Endothelial cell of umbilical vein (primary cell): ENCODE data around the gene GPR158. TPM values are rescaled to one million over a fixed set of nuclear protein-coding genes. Genes with fewer than 3 reads are reported as not detected.

Source experiments
- BruUV-seq: library from RNA; stranded (reverse); fragments of 400-500 nt; replicated peaks from 2 replicates; lab custom pipeline; 2021; lab: Mats Ljungman, UMichigan
- CTCF ChIA-PET: fragments of 300-600, 350-600 bp; sonication (Branson Sonifier 250); formaldehyde crosslinking; loops from one replicate; lab custom pipeline; 2021; ENCODE audit warnings: antibody characterized with exemption, inconsistent platforms; lab: Charles Lee
- POLR2A ChIA-PET: fragments of 300-600, 350-600 bp; sonication (Branson Sonifier 250); formaldehyde crosslinking; loops from one replicate; lab custom pipeline; 2021; ENCODE audit warnings: antibody characterized with exemption, inconsistent platforms; lab: Charles Lee
- DNase-seq: peaks from one replicate; pipeline ENCODE4 v3.0.0-alpha.2; 2011; ENCODE audit warnings: low read depth, low spot score
- FAIRE-seq: peaks from 2 replicates; lab custom pipeline; 2011; peaks lifted over from hg19 to GRCh38; lab: Jason Lieb, UNC
- H2AFZ ChIP-seq: 2 replicates; pipeline ENCODE4 v1.6.0; 2012; ENCODE audit warnings: low read depth, low read length, control low read depth, inconsistent platforms
- H3K27ac ChIP-seq: 2 replicates; pipeline ENCODE4 v1.5.1; 2011; ENCODE audit warnings: low read depth, mild to moderate bottlenecking, control low read depth, low read length, moderate library complexity; ENCODE audit not compliant: insufficient read depth
- H3K27me3 ChIP-seq, 2 experiments: 2 replicates each; pipeline versions ENCODE4 v1.6.0 to v1.6.1; 2011; ENCODE audit warnings: low read length in 2 of 2, mixed read lengths in 1 of 2; ENCODE audit not compliant: control insufficient read depth in 2 of 2, insufficient read depth in 2 of 2
- H3K36me3 ChIP-seq, 2 experiments: 2 replicates in 1 of 2; 3 replicates in 1 of 2; pipeline ENCODE4 v1.5.1; 2011; ENCODE audit warnings: low read length in 2 of 2, mild to moderate bottlenecking in 1 of 2, moderate library complexity in 1 of 2; ENCODE audit not compliant: control insufficient read depth in 2 of 2, insufficient read depth in 2 of 2; ENCODE audit errors: extremely low read depth in 1 of 2
- H3K4me1 ChIP-seq: 3 replicates; pipeline ENCODE4 v1.5.1; 2011; ENCODE audit warnings: mild to moderate bottlenecking, low read length; ENCODE audit not compliant: control insufficient read depth, insufficient read depth; ENCODE audit errors: extremely low read depth
- H3K4me2 ChIP-seq: 2 replicates; pipeline ENCODE4 v1.6.1; 2011; ENCODE audit warnings: low read length, control low read depth, mixed read lengths; ENCODE audit not compliant: insufficient read depth
- H3K4me3 ChIP-seq, 3 experiments: fragments of 200-600 bp in 1 of 3; sonication (generic), shearing (Covaris generic) in 1 of 3; replicated peaks in 1 of 3; 2 replicates each; pipeline ENCODE4 v1.5.1; 2011 to 2016; ENCODE audit warnings: control low read depth in 3 of 3, low read length in 3 of 3, mild to moderate bottlenecking in 2 of 3, inconsistent platforms in 1 of 3, low read depth in 1 of 3, moderate library complexity in 1 of 3; ENCODE audit not compliant: insufficient read depth in 1 of 3
- H3K79me2 ChIP-seq: 2 replicates; pipeline ENCODE4 v1.6.0; 2012; ENCODE audit warnings: low read length, inconsistent platforms; ENCODE audit not compliant: control insufficient read depth, insufficient read depth
- H3K9ac ChIP-seq: replicated peaks from 2 replicates; pipeline ENCODE3; 2011; ENCODE audit warnings: low read length, control low read depth; ENCODE audit not compliant: insufficient read depth; ENCODE audit errors: extremely low read depth
- H3K9me1 ChIP-seq: replicated peaks from 3 replicates; pipeline ENCODE4 v1.6.0; 2011; ENCODE audit warnings: mild to moderate bottlenecking, low read length; ENCODE audit not compliant: control insufficient read depth, insufficient read depth; ENCODE audit errors: extremely low read depth
- H3K9me3 ChIP-seq: replicated peaks from 2 replicates; pipeline ENCODE4 v1.5.1; 2012; ENCODE audit warnings: low read length, inconsistent platforms; ENCODE audit not compliant: control insufficient read depth, insufficient read depth
- H4K20me1 ChIP-seq: replicated peaks from 2 replicates; pipeline ENCODE3; 2011; ENCODE audit warnings: mild to moderate bottlenecking, low read length; ENCODE audit not compliant: control insufficient read depth, insufficient read depth; ENCODE audit errors: extremely low read depth
- CTCF ChIP-seq, 2 donors: IDR thresholded peaks; 1 replicate in 1 of 2; 2 replicates in 1 of 2; pipeline ENCODE4 v1.5.1; 2011; ENCODE audit warnings: low read length in 2 of 2, mild to moderate bottlenecking in 2 of 2, moderate library complexity in 2 of 2, control low read depth in 1 of 2, inconsistent platforms in 1 of 2, low read depth in 1 of 2; ENCODE audit not compliant: insufficient read depth in 1 of 2; ENCODE audit errors: extremely low read depth in 1 of 2
- FOS ChIP-seq: IDR thresholded peaks from 2 replicates; pipeline ENCODE4 v1.6.1; 2011; ENCODE audit warnings: mild to moderate bottlenecking, low read length, moderate library complexity, borderline replicate concordance; ENCODE audit not compliant: insufficient read depth
- POLR2A ChIP-seq: IDR thresholded peaks from 2 replicates; pipeline ENCODE4 v1.6.1; 2012; ENCODE audit warnings: low read depth, mild to moderate bottlenecking, control low read depth, low read length
- dilution Hi-C: fragments of 300-500 bp; cut with MboI; formaldehyde crosslinking; loops from one replicate; pipeline ENCODE4 v1.15.0; 2019; ENCODE audit warnings: low sequenced_read_pairs; ENCODE audit not compliant: extremely low pct_ligation_motif_present
- intact Hi-C: fragments of 100-400 bp; cut with micrococcal nuclease; formaldehyde crosslinking; loops from one replicate; pipeline ENCODE4 v1.10.0; 2022
- polyA plus RNA-seq, 4 experiments: library from polyadenylated mRNA; depleted of rRNA in 3 of 4; stranded (reverse) in 3 of 4; unstranded in 1 of 4; fragments of >200 nt; gene quantifications; 2 replicates each; pipeline versions ENCODE4 v1.2.1 to v1.2.3, GENCODE V29; 2011 to 2012; ENCODE audit warnings: missing spikeins in 1 of 4
- total RNA-seq: library from RNA; stranded (reverse); gene quantifications from 2 replicates; pipeline ENCODE4 v1.2.3, GENCODE V29; 2021

Gene GPR158
- total and polyA plus RNA-seq, 2 donors (not counting 3 experiments of a cell fraction or from before 2014, with no cell fraction given), result not detected

GRCh38 chr10:25604591-25604990 is 429.8 kb downstream of the GPR158 start:
- no peak for TF ChIP-seq POLR2A
- Histone ChIP-seq H3K79me2 (no peaks in the 10 kb centered on the region), H3K27me3 (no peaks in the 10 kb centered on the region), H3K9me3 (no peaks in the 10 kb centered on the region), H3K4me1 (no peaks in the 10 kb centered on the region), H2AFZ (no peak overlapping the region), H3K9ac (no peak overlapping the region), H3K4me3 (no peak overlapping the region), H4K20me1 (no peaks in the 10 kb centered on the region), H3K36me3 (no peaks in the 10 kb centered on the region), H3K9me1 (no peaks in the 10 kb centered on the region), H3K4me2 (no peak overlapping the region), H3K27ac (no peak overlapping the region)
- intact Hi-C loops (no loop called here), dilution Hi-C loops (no loop called here)
- DNase-seq (no peak), FAIRE-seq (no peak)
- CTCF ChIA-PET, result no interaction called here
- no TSS peak for BruUV-seq
- POLR2A ChIA-PET, result no interaction called here

GRCh38 chr10:25614652-25615051 is 439.9 kb downstream of the GPR158 start:
- Histone ChIP-seq H2AFZ (no peak overlapping the region), H3K79me2 (no peaks in the 10 kb centered on the region), H4K20me1 (no peaks in the 10 kb centered on the region), H3K4me3 (no peak overlapping the region), H3K27me3 (no peaks in the 10 kb centered on the region), H3K9me1 (no peaks in the 10 kb centered on the region), H3K4me2 (no peak overlapping the region), H3K27ac (no peak overlapping the region), H3K4me1 (no peaks in the 10 kb centered on the region), H3K36me3 (no peaks in the 10 kb centered on the region), H3K9me3 (no peaks in the 10 kb centered on the region), H3K9ac (no peak overlapping the region)
- no peak for DNase-seq
- intact Hi-C loops (no loop called here), dilution Hi-C loops (no loop called here)
- POLR2A ChIA-PET, result no interaction called here
- TF ChIP-seq FOS (no peak), CTCF (IDR thresholded peaks at IDR 0.05; ENCODE audit: extremely low read depth in 1 of 2, insufficient read depth in 1 of 2, low read depth in 1 of 2, low read length in 2 of 2) (no peak)
- FAIRE-seq, result no peak
- CTCF ChIA-PET, result no interaction called here
- BruUV-seq, result no TSS peak
